Measurements from ENCODE around the gene NAV3.

- TF ChIP-seq POLR2A (IDR thresholded peaks at IDR 0.05) (no peak), EP300 (IDR thresholded peaks at IDR 0.05) (no peak)
- TF ChIP-seq, protein P1, sequence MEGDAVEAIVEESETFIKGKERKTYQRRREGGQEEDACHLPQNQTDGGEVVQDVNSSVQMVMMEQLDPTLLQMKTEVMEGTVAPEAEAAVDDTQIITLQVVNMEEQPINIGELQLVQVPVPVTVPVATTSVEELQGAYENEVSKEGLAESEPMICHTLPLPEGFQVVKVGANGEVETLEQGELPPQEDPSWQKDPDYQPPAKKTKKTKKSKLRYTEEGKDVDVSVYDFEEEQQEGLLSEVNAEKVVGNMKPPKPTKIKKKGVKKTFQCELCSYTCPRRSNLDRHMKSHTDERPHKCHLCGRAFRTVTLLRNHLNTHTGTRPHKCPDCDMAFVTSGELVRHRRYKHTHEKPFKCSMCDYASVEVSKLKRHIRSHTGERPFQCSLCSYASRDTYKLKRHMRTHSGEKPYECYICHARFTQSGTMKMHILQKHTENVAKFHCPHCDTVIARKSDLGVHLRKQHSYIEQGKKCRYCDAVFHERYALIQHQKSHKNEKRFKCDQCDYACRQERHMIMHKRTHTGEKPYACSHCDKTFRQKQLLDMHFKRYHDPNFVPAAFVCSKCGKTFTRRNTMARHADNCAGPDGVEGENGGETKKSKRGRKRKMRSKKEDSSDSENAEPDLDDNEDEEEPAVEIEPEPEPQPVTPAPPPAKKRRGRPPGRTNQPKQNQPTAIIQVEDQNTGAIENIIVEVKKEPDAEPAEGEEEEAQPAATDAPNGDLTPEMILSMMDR (IDR thresholded peaks at IDR 0.05): no peak
Measured at GRCh38 chr12:78244916-78245507, 414.3 kb downstream of the NAV3 start.

Measured in sigmoid colon (tissue), 4 donors.